Astrocyte (in vitro differentiated cells and primary cell): ENCODE results near the gene GLT8D2. TPM values are rescaled to one million over a fixed set of nuclear protein-coding genes. Genes with fewer than 3 reads are reported as not detected.

ENCODE experiments used
- DNase-seq: peaks from one replicate; pipeline ENCODE4 v3.0.0-alpha.2; 2010; ENCODE audit warnings: low read depth
- FAIRE-seq: peaks from 2 replicates; lab custom pipeline; 2011; peaks lifted over from hg19 to GRCh38; lab: Jason Lieb, UNC
- H2AFZ ChIP-seq: 2 replicates; pipeline ENCODE4 v1.6.0; 2012; ENCODE audit warnings: low read depth, low read length, inconsistent platforms
- H3K27ac ChIP-seq: 2 replicates; pipeline ENCODE4 v1.5.1; 2011; ENCODE audit warnings: low read depth, low read length, inconsistent platforms
- H3K27me3 ChIP-seq: 2 replicates; pipeline ENCODE4 v1.6.0; 2011; ENCODE audit warnings: low read length, inconsistent platforms; ENCODE audit not compliant: insufficient read depth
- H3K36me3 ChIP-seq: 2 replicates; pipeline ENCODE4 v1.5.1; 2011; ENCODE audit warnings: low read length, inconsistent platforms; ENCODE audit not compliant: insufficient read depth
- H3K4me1 ChIP-seq: 2 replicates; pipeline ENCODE4 v1.5.1; 2011; ENCODE audit warnings: low read length, inconsistent platforms; ENCODE audit not compliant: insufficient read depth
- H3K4me2 ChIP-seq: 2 replicates; pipeline ENCODE4 v1.6.0; 2012; ENCODE audit warnings: low read length, inconsistent platforms
- H3K4me3 ChIP-seq: 2 replicates; pipeline ENCODE4 v1.5.1; 2011; ENCODE audit warnings: low read depth, mild to moderate bottlenecking, low read length, inconsistent platforms; ENCODE audit not compliant: insufficient read depth
- H3K79me2 ChIP-seq: 2 replicates; pipeline ENCODE4 v1.6.0; 2012; ENCODE audit warnings: mild to moderate bottlenecking, low read length, inconsistent platforms; ENCODE audit not compliant: insufficient read depth
- H3K9ac ChIP-seq: 2 replicates; pipeline ENCODE4 v1.6.0; 2012; ENCODE audit warnings: mild to moderate bottlenecking, low read length, inconsistent platforms
- H3K9me3 ChIP-seq: 2 replicates; pipeline ENCODE4 v1.5.1; 2012; ENCODE audit warnings: low read depth, mild to moderate bottlenecking, low read length, inconsistent platforms; ENCODE audit not compliant: insufficient read depth
- H4K20me1 ChIP-seq: 2 replicates; pipeline ENCODE4 v1.6.0; 2012; ENCODE audit warnings: low read length, inconsistent platforms; ENCODE audit not compliant: insufficient read depth
- H3K27ac Mint-ChIP-seq: one replicate; pipeline ENCODE4 v1.8.0; 2021; ENCODE audit warnings: mild to moderate bottlenecking, mixed read lengths; ENCODE audit not compliant: unreplicated experiment
- H3K27me3 Mint-ChIP-seq: one replicate; pipeline ENCODE4 v1.8.0; 2021; ENCODE audit warnings: low read depth, mixed read lengths; ENCODE audit not compliant: unreplicated experiment
- H3K36me3 Mint-ChIP-seq: one replicate; pipeline ENCODE4 v1.8.0; 2021; ENCODE audit warnings: low read depth, mixed read lengths; ENCODE audit not compliant: unreplicated experiment
- H3K4me1 Mint-ChIP-seq: one replicate; pipeline ENCODE4 v1.8.0; 2021; ENCODE audit warnings: low read depth, mixed read lengths; ENCODE audit not compliant: unreplicated experiment
- H3K4me3 Mint-ChIP-seq: one replicate; pipeline ENCODE4 v1.8.0; 2021; ENCODE audit warnings: mild to moderate bottlenecking, moderate library complexity, mixed read lengths; ENCODE audit not compliant: unreplicated experiment
- H3K9me3 Mint-ChIP-seq: one replicate; pipeline ENCODE4 v1.8.0; 2021; ENCODE audit warnings: mild to moderate bottlenecking, mixed read lengths; ENCODE audit not compliant: unreplicated experiment
- CTCF ChIP-seq: IDR thresholded peaks from 2 replicates; pipeline ENCODE4 v1.5.1; 2011; ENCODE audit warnings: low read depth, mild to moderate bottlenecking, inconsistent platforms, low read length, moderate library complexity; ENCODE audit not compliant: insufficient read depth
- EZH2 ChIP-seq: IDR thresholded peaks from 2 replicates; pipeline ENCODE4 v1.6.1; 2012; ENCODE audit warnings: mild to moderate bottlenecking, low read length, inconsistent platforms; ENCODE audit not compliant: insufficient read depth
- total RNA-seq: library from RNA; stranded (reverse); gene quantifications from 2 replicates; pipeline ENCODE4 v1.2.1, GENCODE V29; 2021

Gene GLT8D2
- total RNA-seq, 1 donor from 2014 or later, result 11.1 TPM

GRCh38 chr12:104079024-104079423, 29.0 kb upstream of the GLT8D2 start:
- peaks cover 10% of the 10 kb centered on the region for H3K36me3 Mint-ChIP-seq
- Histone ChIP-seq H3K4me3 (no peak overlapping the region), H3K36me3 (peaks cover 24% of the 10 kb centered on the region), H3K9me3 (no peaks in the 10 kb centered on the region), H4K20me1 (peaks cover 9% of the 10 kb centered on the region), H3K4me2 (no peak overlapping the region), H3K79me2 (peaks cover 22% of the 10 kb centered on the region), H3K27ac (no peak overlapping the region), H3K4me1 (no peaks in the 10 kb centered on the region), H2AFZ (no peak overlapping the region), H3K9ac (no peak overlapping the region), H3K27me3 (no peaks in the 10 kb centered on the region)
- H3K9me3 Mint-ChIP-seq, result no peaks in the 10 kb centered on the region
- H3K4me1 Mint-ChIP-seq, result no peaks in the 10 kb centered on the region
- H3K4me3 Mint-ChIP-seq, result no peak overlapping the region
- H3K27me3 Mint-ChIP-seq, result no peaks in the 10 kb centered on the region
- DNase-seq (no peak), FAIRE-seq (no peak)
- TF ChIP-seq CTCF (no peak), EZH2 (no peak)
- H3K27ac Mint-ChIP-seq, result no peak overlapping the region

GRCh38 chr12:104073699-104074098, 23.7 kb upstream of the GLT8D2 start:
- Histone ChIP-seq H3K36me3 (peaks cover 9% of the 10 kb centered on the region), H3K4me1 (no peaks in the 10 kb centered on the region), H3K4me2 (no peak overlapping the region), H3K9ac (no peak overlapping the region), H3K4me3 (no peak overlapping the region), H2AFZ (no peak overlapping the region), H3K9me3 (no peaks in the 10 kb centered on the region), H3K27me3 (no peaks in the 10 kb centered on the region), H3K79me2 (peaks cover 19% of the 10 kb centered on the region), H3K27ac (no peak overlapping the region), H4K20me1 (peaks cover 6% of the 10 kb centered on the region)
- H3K27ac Mint-ChIP-seq, result no peak overlapping the region
- no peak overlapping the region for H3K4me3 Mint-ChIP-seq
- FAIRE-seq (no peak), DNase-seq (no peak)
- H3K36me3 Mint-ChIP-seq, result peaks cover 11% of the 10 kb centered on the region
- no peak for TF ChIP-seq EZH2
- TF ChIP-seq CTCF, result no peak
- no peaks in the 10 kb centered on the region for H3K9me3 Mint-ChIP-seq
- H3K4me1 Mint-ChIP-seq, result no peaks in the 10 kb centered on the region
- no peaks in the 10 kb centered on the region for H3K27me3 Mint-ChIP-seq

- H2AFZ ChIP-seq, result no peak overlapping the region
- H4K20me1 ChIP-seq, result peaks cover 4% of the 10 kb centered on the region
- no peak overlapping the region for H3K9ac ChIP-seq
- Mint-ChIP-seq H3K27me3 (no peaks in the 10 kb centered on the region), H3K4me1 (no peaks in the 10 kb centered on the region), H3K36me3 (peaks cover 9% of the 10 kb centered on the region), H3K27ac (no peak overlapping the region), H3K9me3 (no peaks in the 10 kb centered on the region), H3K4me3 (no peak overlapping the region)
- TF ChIP-seq CTCF (no peak), EZH2 (no peak)
- no peak overlapping the region for H3K4me3 ChIP-seq
- DNase-seq (no peak), FAIRE-seq (no peak)
- no peaks in the 10 kb centered on the region for H3K9me3 ChIP-seq
- no peaks in the 10 kb centered on the region for H3K27me3 ChIP-seq
- peaks cover 24% of the 10 kb centered on the region for H3K79me2 ChIP-seq
- no peak overlapping the region for H3K27ac ChIP-seq
- H3K4me2 ChIP-seq, result no peak overlapping the region
- peaks cover 13% of the 10 kb centered on the region for H3K36me3 ChIP-seq
- no peaks in the 10 kb centered on the region for H3K4me1 ChIP-seq
These were observed 22.1 kb upstream of the GLT8D2 start for GRCh38 chr12:104072099-104072498.
